ENCODE results near the gene ADIPOR2.
"Not testable (repeated sequence)": the region's sequence is repeated elsewhere in the genome, so short reads cannot be mapped to it uniquely, and the experiment has no call there.

ADIPOR2 gene

GRCh38 chr12:1705774-1706631, 15.1 kb downstream of the ADIPOR2 start:
- no peak for DNase-seq

GRCh38 chr12:1706632-1706980, 15.7 kb downstream of the ADIPOR2 start:
- no peak for DNase-seq

GRCh38 chr12:1707051-1707450, 16.2 kb downstream of the ADIPOR2 start:
- no peak for DNase-seq

- DNase-seq, result not testable (repeated sequence)
These were observed 19.1 kb downstream of the ADIPOR2 start for GRCh38 chr12:1709968-1710367.

DNA sequence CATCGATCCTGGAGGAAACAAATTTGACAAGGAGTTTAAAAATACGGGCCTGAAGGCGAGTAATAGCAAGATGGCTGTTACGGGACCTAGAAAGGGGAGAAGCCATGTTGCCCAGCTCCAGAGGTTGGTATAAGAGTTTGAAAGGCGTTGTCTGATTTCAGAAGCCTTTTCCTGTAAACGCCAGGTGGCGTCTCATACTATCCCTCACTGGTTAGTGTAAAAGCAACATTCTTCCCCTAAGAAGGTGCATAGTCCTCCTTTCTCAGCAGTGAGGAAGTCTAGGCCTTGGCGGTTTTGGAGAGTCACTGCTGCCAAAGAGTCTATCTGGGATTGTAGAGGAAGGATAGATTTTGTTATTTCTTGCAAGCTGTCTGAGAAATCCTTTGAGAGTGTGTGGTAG, 20.0 kb downstream of the ADIPOR2 start:
- DNase-seq, result not testable (repeated sequence)

GRCh38 chr12:1711536-1712211, 20.8 kb downstream of the ADIPOR2 start:
- not testable (repeated sequence) for DNase-seq

DNA sequence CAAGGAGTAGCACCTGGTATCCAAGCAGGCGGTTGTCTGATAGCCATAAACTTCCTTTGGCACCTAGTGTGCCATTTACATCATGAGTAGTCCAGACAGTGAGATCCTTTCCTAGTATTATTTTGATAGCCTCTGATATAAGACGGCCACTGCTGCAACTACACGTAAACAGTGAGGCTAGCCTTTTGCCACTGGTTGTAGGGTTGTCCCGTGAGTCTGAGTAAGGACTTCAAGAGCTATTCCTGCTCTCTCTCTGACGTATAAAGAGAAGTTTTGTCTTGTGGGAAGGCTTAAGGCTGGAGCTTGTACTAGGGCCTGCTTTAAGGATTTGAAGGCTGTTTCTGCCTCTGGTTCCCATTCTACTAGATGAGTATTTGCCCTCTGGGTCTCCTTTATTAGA, 21.4 kb downstream of the ADIPOR2 start:
- not testable (repeated sequence) for DNase-seq

- not testable (repeated sequence) for DNase-seq
These were observed 22.0 kb downstream of the ADIPOR2 start for GRCh38 chr12:1712852-1713251.

DNA sequence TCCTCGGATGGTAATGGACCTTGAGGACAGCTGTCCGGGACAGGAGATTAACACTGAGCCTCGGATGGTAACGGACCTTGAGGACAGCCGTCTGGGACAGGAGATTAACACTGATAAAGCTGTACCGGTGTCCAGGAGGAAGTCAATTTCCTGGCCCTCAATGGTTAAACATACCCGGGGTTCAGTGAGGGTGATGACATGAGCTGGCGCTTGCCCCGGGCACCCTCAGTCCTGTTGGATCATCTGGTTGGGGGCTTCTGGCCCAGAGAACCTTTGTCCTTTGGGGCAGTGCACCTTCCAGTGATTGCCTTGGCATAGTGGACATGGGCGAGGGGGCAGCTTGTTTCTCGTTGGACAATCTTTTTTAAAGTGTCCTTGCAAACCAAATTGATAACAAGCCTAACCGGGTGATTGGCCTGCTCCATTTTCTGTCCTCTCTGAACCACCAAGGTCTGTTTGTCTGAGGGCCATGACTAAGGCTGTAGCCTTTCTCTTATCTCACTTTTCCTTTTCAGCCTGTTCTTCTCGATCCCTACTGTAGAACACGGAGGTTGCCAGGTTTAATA, 23.0 kb downstream of the ADIPOR2 start:
- DNase-seq, result not testable (repeated sequence)

- DNase-seq, result not testable (repeated sequence)
These were observed 24.6 kb downstream of the ADIPOR2 start for GRCh38 chr12:1715459-1715858.

DNA sequence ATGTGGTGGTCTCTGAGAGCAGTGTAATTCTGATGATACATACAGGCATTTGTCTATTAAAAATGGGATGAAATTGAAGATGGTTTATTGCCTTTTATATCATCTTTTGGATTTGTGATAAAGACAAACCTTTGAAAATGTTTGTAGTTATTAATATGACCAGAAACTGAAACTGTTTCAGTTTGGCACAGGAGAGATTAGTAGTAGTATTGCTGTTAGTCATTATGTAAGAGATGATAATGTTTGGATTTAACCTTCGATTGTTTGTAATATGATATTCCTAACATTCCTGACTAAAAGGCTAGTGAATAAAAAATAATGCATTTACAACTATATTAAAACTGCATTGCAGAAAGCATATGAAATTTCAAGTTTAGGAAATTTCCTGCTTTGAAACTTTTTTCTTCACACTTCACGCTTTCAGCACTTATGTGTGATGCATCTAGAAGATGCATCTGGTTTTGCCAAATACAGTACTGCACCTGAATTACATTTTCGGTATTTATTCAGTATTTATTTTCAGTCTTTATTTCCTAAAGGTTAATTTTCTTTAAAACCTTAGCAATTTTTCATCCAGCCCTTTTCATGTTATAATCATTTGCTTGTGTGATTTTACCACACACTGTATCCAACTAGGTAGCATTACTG, 25.5 kb downstream of the ADIPOR2 start:
- no peak for DNase-seq

- DNase-seq, result no peak
These were observed 26.0 kb downstream of the ADIPOR2 start for GRCh38 chr12:1716911-1717310.

GRCh38 chr12:1719139-1719538, 28.3 kb downstream of the ADIPOR2 start:
- DNase-seq, result no peak

DNA sequence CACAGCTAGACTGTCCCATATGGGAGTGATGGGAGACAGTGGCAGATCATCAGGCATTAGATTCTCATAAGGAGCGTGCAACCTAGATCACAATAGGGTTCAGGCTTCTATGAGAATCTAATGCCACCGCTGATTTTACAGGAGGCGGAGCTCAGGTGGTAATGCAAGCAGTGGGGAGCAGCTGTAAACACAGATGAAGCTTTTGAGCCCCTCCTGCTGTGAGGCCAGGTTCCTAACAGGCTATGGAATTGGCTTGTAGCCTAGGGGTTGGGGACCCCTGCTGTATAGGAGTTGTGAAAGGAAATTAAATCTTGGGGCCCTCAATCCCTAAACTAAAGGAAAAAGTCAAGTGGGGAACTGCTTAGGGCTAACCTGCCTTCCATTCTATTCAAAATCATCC, 29.6 kb downstream of the ADIPOR2 start:
- DNase-seq, result no peak

GRCh38 chr12:1723721-1724120, 32.9 kb downstream of the ADIPOR2 start:
- no peak for DNase-seq

DNA sequence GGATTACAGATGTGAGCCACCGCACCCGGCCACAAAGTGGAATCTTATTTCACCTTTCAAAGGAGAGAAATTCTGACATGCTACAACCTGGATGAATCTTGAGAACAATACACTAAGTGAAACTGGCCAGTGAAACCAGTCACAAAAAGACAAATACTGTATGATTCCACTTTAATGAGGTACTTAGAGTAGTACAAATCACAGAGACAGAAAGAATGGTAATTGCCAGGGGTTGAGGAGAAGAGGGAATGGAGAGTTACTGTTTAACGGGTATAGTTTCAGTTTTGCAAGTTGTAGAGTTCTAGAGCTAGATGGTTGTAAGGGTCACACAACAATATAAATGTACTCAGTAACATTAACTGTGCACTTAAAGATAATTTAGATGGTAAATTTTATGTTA, 33.4 kb downstream of the ADIPOR2 start:
- no peak for DNase-seq

GRCh38 chr12:1726753-1727152, 35.9 kb downstream of the ADIPOR2 start:
- DNase-seq, result no peak

GRCh38 chr12:1728824-1729223, 38.0 kb downstream of the ADIPOR2 start:
- no peak for DNase-seq

DNA sequence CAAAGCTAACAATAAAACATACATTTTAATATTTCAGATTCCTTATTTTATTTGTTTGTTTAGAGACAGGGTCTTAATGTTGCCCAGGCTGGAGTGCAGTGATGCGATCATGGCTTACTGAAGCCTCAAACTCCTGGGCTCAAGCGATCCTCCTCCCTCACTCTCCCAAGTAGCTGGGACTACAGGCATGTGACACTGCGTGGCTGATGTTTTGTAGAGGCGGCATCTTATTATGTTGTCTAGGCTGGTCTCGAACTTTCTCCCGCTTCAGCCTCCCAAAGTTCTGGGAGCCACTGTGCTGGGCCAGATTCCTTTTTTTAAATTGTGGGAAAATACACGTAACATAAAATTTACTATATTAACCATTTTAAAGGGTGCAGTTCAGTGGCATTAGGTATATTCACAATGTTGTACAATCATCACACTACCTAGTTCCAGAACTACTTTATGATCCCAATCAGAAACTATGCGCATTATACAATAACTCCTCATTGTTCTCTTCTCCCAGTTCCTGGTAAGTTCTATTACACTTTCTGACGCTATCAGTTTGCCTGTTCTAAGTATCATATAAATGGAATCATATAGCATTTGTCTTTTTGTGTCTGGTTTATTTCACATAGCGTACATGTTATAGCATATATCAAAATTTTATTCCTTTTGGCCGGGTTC, 40.3 kb downstream of the ADIPOR2 start:
- no peak for DNase-seq

GRCh38 chr12:1731688-1732078, 40.8 kb downstream of the ADIPOR2 start:
- not testable (repeated sequence) for DNase-seq

- no peak for DNase-seq
These were observed 42.0 kb downstream of the ADIPOR2 start for GRCh38 chr12:1732914-1733313.

DNA sequence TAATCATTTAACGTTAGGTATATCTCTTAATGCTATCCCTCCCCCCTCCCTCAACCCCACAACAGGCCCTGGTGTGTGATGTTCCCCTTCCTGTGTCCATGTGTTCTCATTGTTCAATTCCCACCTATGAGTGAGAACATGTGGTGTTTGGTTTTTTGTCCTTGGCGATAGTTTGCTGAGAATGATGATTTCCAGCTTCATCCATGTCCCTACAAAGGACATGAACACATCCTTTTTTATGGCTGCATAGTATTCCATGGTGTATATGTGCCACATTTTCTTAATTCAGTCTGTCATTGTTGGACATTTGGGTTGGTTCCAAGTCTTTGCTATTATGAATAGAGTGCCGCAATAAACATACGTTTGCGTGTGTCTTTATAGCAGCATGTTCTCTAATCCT, 42.8 kb downstream of the ADIPOR2 start:
- not testable (repeated sequence) for DNase-seq

Data from activated gamma-delta T cell treated with Interleukin-2 at 50 U/mL for 16 hours (primary cell).